ENCODE data around the gene BICD1.
A peak's percentile ranks its signal among the peaks of the same experiment; 100 is the strongest.
"Not testable (repeated sequence)": the region's sequence is repeated elsewhere in the genome, so short reads cannot be mapped to it uniquely, and the experiment has no call there.

Gene BICD1

GRCh38 chr12:32089586-32089985 lies 17.1 kb upstream of the BICD1 start:
- Mint-ChIP-seq H3K27ac (no peak overlapping the region), H3K4me3 (no peak overlapping the region), H3K9me3 (no peaks in the 10 kb centered on the region), H3K27me3 (ENCODE audit: low read depth) (peaks cover 5% of the 10 kb centered on the region), H3K4me1 (peaks cover 13% of the 10 kb centered on the region), H3K36me3 (ENCODE audit: low read depth) (no peaks in the 10 kb centered on the region)
- TF ChIP-seq CTCF (IDR thresholded peaks at IDR 0.05; ENCODE audit: unreplicated experiment in 3 of 3): no peak

GRCh38 chr12:32091696-32092095 lies 15.0 kb upstream of the BICD1 start:
- no peak for TF ChIP-seq CTCF (IDR thresholded peaks at IDR 0.05; ENCODE audit: unreplicated experiment in 3 of 3)
- Mint-ChIP-seq H3K4me1 (peaks cover 12% of the 10 kb centered on the region), H3K36me3 (ENCODE audit: low read depth) (no peaks in the 10 kb centered on the region), H3K27ac (peak overlapping the region in 2 of 3 experiments; percentile 43 to 59), H3K4me3 (no peak overlapping the region), H3K9me3 (no peaks in the 10 kb centered on the region), H3K27me3 (ENCODE audit: low read depth) (peaks cover 5% of the 10 kb centered on the region)

GRCh38 chr12:32098112-32098511 lies 8.5 kb upstream of the BICD1 start:
- Mint-ChIP-seq H3K27ac (peak overlapping the region in 2 of 3 experiments; percentile 17 to 56), H3K9me3 (no peaks in the 10 kb centered on the region), H3K36me3 (ENCODE audit: low read depth) (no peaks in the 10 kb centered on the region), H3K4me1 (peaks cover 7% of the 10 kb centered on the region), H3K4me3 (no peak overlapping the region), H3K27me3 (ENCODE audit: low read depth) (peaks cover 5% of the 10 kb centered on the region)
- TF ChIP-seq CTCF (IDR thresholded peaks at IDR 0.05; ENCODE audit: unreplicated experiment in 3 of 3): no peak

- not testable (repeated sequence) for H3K27me3 Mint-ChIP-seq (ENCODE audit: low read depth); H3K9me3 Mint-ChIP-seq; H3K4me3 Mint-ChIP-seq; H3K27ac Mint-ChIP-seq; H3K36me3 Mint-ChIP-seq (ENCODE audit: low read depth); H3K4me1 Mint-ChIP-seq
These were observed 7.4 kb upstream of the BICD1 start for GRCh38 chr12:32099275-32099674.

GRCh38 chr12:32100361-32100760 lies 6.3 kb upstream of the BICD1 start:
- H3K4me3 Mint-ChIP-seq: no peak overlapping the region
- no peaks in the 10 kb centered on the region for H3K9me3 Mint-ChIP-seq
- TF ChIP-seq CTCF (IDR thresholded peaks at IDR 0.05; ENCODE audit: unreplicated experiment in 3 of 3): no peak
- H3K27ac Mint-ChIP-seq: no peak overlapping the region
- no peaks in the 10 kb centered on the region for H3K36me3 Mint-ChIP-seq (ENCODE audit: low read depth)
- peaks cover 4% of the 10 kb centered on the region for H3K4me1 Mint-ChIP-seq
- H3K27me3 Mint-ChIP-seq (ENCODE audit: low read depth): no peaks in the 10 kb centered on the region

GRCh38 chr12:32100888-32101287 lies 5.8 kb upstream of the BICD1 start:
- peak overlapping the region in 1 of 3 experiments; percentile 2 for H3K27ac Mint-ChIP-seq
- H3K36me3 Mint-ChIP-seq (ENCODE audit: low read depth): no peaks in the 10 kb centered on the region
- no peaks in the 10 kb centered on the region for H3K27me3 Mint-ChIP-seq (ENCODE audit: low read depth)
- peaks cover 7% of the 10 kb centered on the region for H3K4me1 Mint-ChIP-seq
- H3K9me3 Mint-ChIP-seq: no peaks in the 10 kb centered on the region
- TF ChIP-seq CTCF (IDR thresholded peaks at IDR 0.05; ENCODE audit: unreplicated experiment in 3 of 3): no peak
- no peak overlapping the region for H3K4me3 Mint-ChIP-seq

All from nephron (organoid).